ENCODE data around the gene CXCL16. TPM values are rescaled to one million over a fixed set of nuclear protein-coding genes. Genes with fewer than 3 reads are reported as not detected.
A peak's percentile ranks its signal among the peaks of the same experiment; 100 is the strongest.

The CXCL16 gene
- total RNA-seq, 2 donors from 2014 or later, result 22.6 to 46.3 TPM

GRCh38 chr17:4769628-4770027, 29.9 kb upstream of the CXCL16 start:
- peaks cover 6% of the 10 kb centered on the region in 2 donors for H3K4me1 Mint-ChIP-seq (ENCODE audit: low read depth in 2 of 2)
- H3K27me3 Mint-ChIP-seq, result peaks cover 10 to 11% of the 10 kb centered on the region in 2 donors

GRCh38 chr17:4768298-4768697, 28.6 kb upstream of the CXCL16 start:
- Mint-ChIP-seq H3K27me3 (peaks cover 8 to 9% of the 10 kb centered on the region in 2 donors), H3K4me3 (no peak overlapping the region), H3K36me3 (no peaks in the 10 kb centered on the region), H3K27ac (no peak overlapping the region), H3K9me3 (no peaks in the 10 kb centered on the region), H3K4me1 (ENCODE audit: low read depth in 2 of 2) (peaks cover 9 to 10% of the 10 kb centered on the region in 2 donors)
- no peak for ATAC-seq
- DNase-seq (ENCODE audit: low spot score), result no peak

More at GRCh38 chr17:4769628-4770027, 29.9 kb upstream of the CXCL16 start:
- Mint-ChIP-seq H3K9me3 (no peaks in the 10 kb centered on the region), H3K27ac (no peak overlapping the region), H3K36me3 (no peaks in the 10 kb centered on the region), H3K4me3 (no peak overlapping the region)
- ATAC-seq, result no peak
- DNase-seq (ENCODE audit: low spot score), result no peak

GRCh38 chr17:4766723-4767122, 27.0 kb upstream of the CXCL16 start:
- H3K27me3 Mint-ChIP-seq, result peaks cover 7 to 10% of the 10 kb centered on the region in 2 donors
- no peak overlapping the region for H3K27ac Mint-ChIP-seq
- no peaks in the 10 kb centered on the region for H3K36me3 Mint-ChIP-seq
- no peak overlapping the region for H3K4me3 Mint-ChIP-seq
- no peaks in the 10 kb centered on the region for H3K9me3 Mint-ChIP-seq
- ATAC-seq (no peak), DNase-seq (ENCODE audit: low spot score) (no peak)
- H3K4me1 Mint-ChIP-seq (ENCODE audit: low read depth in 2 of 2), result peaks cover 7% of the 10 kb centered on the region in 2 donors

- Mint-ChIP-seq H3K9me3 (no peaks in the 10 kb centered on the region), H3K36me3 (no peaks in the 10 kb centered on the region), H3K27me3 (peaks cover 7 to 10% of the 10 kb centered on the region in 2 donors), H3K4me1 (ENCODE audit: low read depth in 2 of 2) (peaks cover 3 to 4% of the 10 kb centered on the region in 2 donors), H3K27ac (no peak overlapping the region), H3K4me3 (no peak overlapping the region)
- DNase-seq (ENCODE audit: low spot score), result no peak
- ATAC-seq, result peak in 1 of 2 donors; percentile 71
Observed at GRCh38 chr17:4766201-4766600, 26.5 kb upstream of the CXCL16 start.

- Mint-ChIP-seq H3K27me3 (peaks cover 7 to 8% of the 10 kb centered on the region in 2 donors), H3K4me1 (ENCODE audit: low read depth in 2 of 2) (peaks cover 3 to 4% of the 10 kb centered on the region in 2 donors), H3K36me3 (no peaks in the 10 kb centered on the region), H3K4me3 (no peak overlapping the region), H3K27ac (no peak overlapping the region), H3K9me3 (no peaks in the 10 kb centered on the region)
- DNase-seq (ENCODE audit: low spot score), result no peak
- ATAC-seq, result no peak
Observed at GRCh38 chr17:4764595-4764994, 24.9 kb upstream of the CXCL16 start.

- no peak overlapping the region for H3K27ac Mint-ChIP-seq
- peaks cover 3 to 4% of the 10 kb centered on the region in 2 donors for H3K4me1 Mint-ChIP-seq (ENCODE audit: low read depth in 2 of 2)
- H3K36me3 Mint-ChIP-seq, result no peaks in the 10 kb centered on the region
- H3K9me3 Mint-ChIP-seq, result no peaks in the 10 kb centered on the region
- no peak for ATAC-seq
- DNase-seq (ENCODE audit: low spot score), result no peak
- no peak overlapping the region for H3K4me3 Mint-ChIP-seq
- peaks cover 13 to 15% of the 10 kb centered on the region in 2 donors for H3K27me3 Mint-ChIP-seq
Observed at GRCh38 chr17:4759776-4760236, 20.1 kb upstream of the CXCL16 start.

- ATAC-seq, result no peak
- Mint-ChIP-seq H3K4me1 (ENCODE audit: low read depth in 2 of 2) (peaks cover 4 to 5% of the 10 kb centered on the region in 2 donors), H3K27ac (no peak overlapping the region), H3K9me3 (no peaks in the 10 kb centered on the region), H3K27me3 (peaks cover 22 to 26% of the 10 kb centered on the region in 2 donors), H3K36me3 (no peaks in the 10 kb centered on the region), H3K4me3 (no peak overlapping the region)
- DNase-seq (ENCODE audit: low spot score), result no peak
Observed at GRCh38 chr17:4753392-4753791, 13.7 kb upstream of the CXCL16 start.

GRCh38 chr17:4751932-4752331, 12.2 kb upstream of the CXCL16 start:
- Mint-ChIP-seq H3K27me3 (peaks cover 24 to 26% of the 10 kb centered on the region in 2 donors), H3K9me3 (no peaks in the 10 kb centered on the region), H3K4me3 (no peak overlapping the region), H3K36me3 (no peaks in the 10 kb centered on the region), H3K4me1 (ENCODE audit: low read depth in 2 of 2) (peaks cover 13% of the 10 kb centered on the region in 2 donors), H3K27ac (peak overlapping the region in 1 of 2 donors; percentile 67)
- DNase-seq (ENCODE audit: low spot score) (no peak), ATAC-seq (no peak)

- no peak overlapping the region for H3K27ac Mint-ChIP-seq
- peaks cover 13 to 16% of the 10 kb centered on the region in 2 donors for H3K4me1 Mint-ChIP-seq (ENCODE audit: low read depth in 2 of 2)
- no peak overlapping the region for H3K4me3 Mint-ChIP-seq
- H3K36me3 Mint-ChIP-seq, result no peaks in the 10 kb centered on the region
- DNase-seq (ENCODE audit: low spot score), result no peak
- ATAC-seq, result no peak
- peaks cover 26 to 27% of the 10 kb centered on the region in 2 donors for H3K27me3 Mint-ChIP-seq
- no peaks in the 10 kb centered on the region for H3K9me3 Mint-ChIP-seq
Observed at GRCh38 chr17:4750606-4751005, 10.9 kb upstream of the CXCL16 start.

GRCh38 chr17:4748686-4749085, 9.0 kb upstream of the CXCL16 start:
- Mint-ChIP-seq H3K9me3 (no peaks in the 10 kb centered on the region), H3K27me3 (peaks cover 10 to 25% of the 10 kb centered on the region in 2 donors), H3K4me1 (ENCODE audit: low read depth in 2 of 2) (peaks cover 13 to 19% of the 10 kb centered on the region in 2 donors), H3K36me3 (no peaks in the 10 kb centered on the region), H3K27ac (peak overlapping the region; percentile 49 to 83), H3K4me3 (peak overlapping the region; percentile 79)
- DNase-seq (ENCODE audit: low spot score) (no peak), ATAC-seq (no peak)

GRCh38 chr17:4747847-4748246, 8.1 kb upstream of the CXCL16 start:
- ATAC-seq (peak; percentile 83 to 85), DNase-seq (ENCODE audit: low spot score) (no peak)
- H3K4me3 Mint-ChIP-seq, result peak overlapping the region; percentile 79
- peak overlapping the region; percentile 49 to 83 for H3K27ac Mint-ChIP-seq
- H3K4me1 Mint-ChIP-seq (ENCODE audit: low read depth in 2 of 2), result peaks cover 13 to 19% of the 10 kb centered on the region in 2 donors
- H3K27me3 Mint-ChIP-seq, result peaks cover 6 to 23% of the 10 kb centered on the region in 2 donors
- no peaks in the 10 kb centered on the region for H3K9me3 Mint-ChIP-seq
- H3K36me3 Mint-ChIP-seq, result no peaks in the 10 kb centered on the region

GRCh38 chr17:4744999-4745969, 5.6 kb upstream of the CXCL16 start:
- no peak for DNase-seq (ENCODE audit: low spot score)
- Mint-ChIP-seq H3K36me3 (no peaks in the 10 kb centered on the region), H3K27me3 (peaks cover 10 to 24% of the 10 kb centered on the region in 2 donors), H3K27ac (peak overlapping the region in 1 of 2 donors; percentile 60), H3K9me3 (no peaks in the 10 kb centered on the region), H3K4me3 (no peak overlapping the region), H3K4me1 (ENCODE audit: low read depth in 2 of 2) (peaks cover 18 to 21% of the 10 kb centered on the region in 2 donors)
- no peak for ATAC-seq

- Mint-ChIP-seq H3K4me3 (no peak overlapping the region), H3K27me3 (peaks cover 9 to 23% of the 10 kb centered on the region in 2 donors), H3K27ac (no peak overlapping the region), H3K4me1 (ENCODE audit: low read depth in 2 of 2) (peaks cover 21 to 28% of the 10 kb centered on the region in 2 donors), H3K9me3 (no peaks in the 10 kb centered on the region), H3K36me3 (no peaks in the 10 kb centered on the region)
- no peak for ATAC-seq
- no peak for DNase-seq (ENCODE audit: low spot score)
Observed at GRCh38 chr17:4743898-4744297, 4.2 kb upstream of the CXCL16 start.

- no peak overlapping the region for H3K4me3 Mint-ChIP-seq
- peaks cover 14 to 23% of the 10 kb centered on the region in 2 donors for H3K27me3 Mint-ChIP-seq
- no peaks in the 10 kb centered on the region for H3K36me3 Mint-ChIP-seq
- DNase-seq (ENCODE audit: low spot score) (no peak), ATAC-seq (no peak)
- peaks cover 22 to 27% of the 10 kb centered on the region in 2 donors for H3K4me1 Mint-ChIP-seq (ENCODE audit: low read depth in 2 of 2)
- H3K9me3 Mint-ChIP-seq, result no peaks in the 10 kb centered on the region
- no peak overlapping the region for H3K27ac Mint-ChIP-seq
Observed at GRCh38 chr17:4743216-4743615, 3.5 kb upstream of the CXCL16 start.
